Measurements from ENCODE around the gene TEAD1. TPM values are rescaled to one million over a fixed set of nuclear protein-coding genes. Genes with fewer than 3 reads are reported as not detected.

The TEAD1 gene
- total RNA-seq, 1 donor from 2014 or later, result 62.5 TPM

DNA sequence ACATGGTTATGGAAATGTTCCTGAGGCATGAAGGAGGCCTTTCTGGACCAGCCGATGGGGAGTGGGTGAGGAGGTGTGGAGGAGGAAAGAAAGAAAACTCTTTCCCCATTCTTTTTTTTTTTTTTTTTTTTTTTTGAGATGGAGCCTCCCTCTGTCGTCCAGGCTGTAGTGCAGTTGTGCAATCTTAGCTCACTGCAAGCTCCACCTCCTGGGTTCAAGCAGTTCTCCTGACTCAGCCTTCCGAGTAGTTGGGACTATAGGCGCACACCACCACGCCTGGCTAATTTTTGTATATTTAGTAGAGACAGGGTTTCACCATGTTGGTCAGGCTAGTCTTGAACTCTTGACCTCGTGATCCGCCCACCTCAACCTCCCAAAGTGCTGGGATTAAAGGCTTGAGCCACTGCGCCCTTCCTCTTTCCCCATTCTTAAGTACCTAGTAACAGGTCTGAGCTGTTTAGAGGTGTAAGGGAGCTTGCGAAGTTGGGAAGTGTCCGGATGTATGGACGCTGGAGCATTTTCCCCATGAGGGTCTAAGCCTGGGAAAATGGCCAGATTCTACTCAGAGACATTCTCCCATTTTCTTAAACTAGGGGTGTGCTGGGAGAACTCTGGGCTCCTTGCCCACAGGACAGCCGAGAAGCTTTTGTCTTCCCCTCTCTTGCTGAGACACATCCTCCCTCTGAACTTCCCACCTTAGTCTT is 135.8 kb downstream of the TEAD1 start:
- TF ChIP-seq, protein P1, sequence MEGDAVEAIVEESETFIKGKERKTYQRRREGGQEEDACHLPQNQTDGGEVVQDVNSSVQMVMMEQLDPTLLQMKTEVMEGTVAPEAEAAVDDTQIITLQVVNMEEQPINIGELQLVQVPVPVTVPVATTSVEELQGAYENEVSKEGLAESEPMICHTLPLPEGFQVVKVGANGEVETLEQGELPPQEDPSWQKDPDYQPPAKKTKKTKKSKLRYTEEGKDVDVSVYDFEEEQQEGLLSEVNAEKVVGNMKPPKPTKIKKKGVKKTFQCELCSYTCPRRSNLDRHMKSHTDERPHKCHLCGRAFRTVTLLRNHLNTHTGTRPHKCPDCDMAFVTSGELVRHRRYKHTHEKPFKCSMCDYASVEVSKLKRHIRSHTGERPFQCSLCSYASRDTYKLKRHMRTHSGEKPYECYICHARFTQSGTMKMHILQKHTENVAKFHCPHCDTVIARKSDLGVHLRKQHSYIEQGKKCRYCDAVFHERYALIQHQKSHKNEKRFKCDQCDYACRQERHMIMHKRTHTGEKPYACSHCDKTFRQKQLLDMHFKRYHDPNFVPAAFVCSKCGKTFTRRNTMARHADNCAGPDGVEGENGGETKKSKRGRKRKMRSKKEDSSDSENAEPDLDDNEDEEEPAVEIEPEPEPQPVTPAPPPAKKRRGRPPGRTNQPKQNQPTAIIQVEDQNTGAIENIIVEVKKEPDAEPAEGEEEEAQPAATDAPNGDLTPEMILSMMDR (IDR thresholded peaks at IDR 0.05; ENCODE audit: partially characterized antibody, unreplicated experiment), result no peak
- Mint-ChIP-seq H3K4me1 (ENCODE audit: low read depth, unreplicated experiment) (peaks cover 49% of the 10 kb centered on the region), H3K9me3 (ENCODE audit: unreplicated experiment) (peaks cover 13% of the 10 kb centered on the region), H3K27ac (ENCODE audit: unreplicated experiment) (no peak overlapping the region), H3K4me3 (ENCODE audit: unreplicated experiment) (no peak overlapping the region), H3K27me3 (ENCODE audit: unreplicated experiment) (peaks cover 8% of the 10 kb centered on the region), H3K36me3 (ENCODE audit: unreplicated experiment) (peaks cover 7% of the 10 kb centered on the region)
- DNase-seq, result no peak

DNA sequence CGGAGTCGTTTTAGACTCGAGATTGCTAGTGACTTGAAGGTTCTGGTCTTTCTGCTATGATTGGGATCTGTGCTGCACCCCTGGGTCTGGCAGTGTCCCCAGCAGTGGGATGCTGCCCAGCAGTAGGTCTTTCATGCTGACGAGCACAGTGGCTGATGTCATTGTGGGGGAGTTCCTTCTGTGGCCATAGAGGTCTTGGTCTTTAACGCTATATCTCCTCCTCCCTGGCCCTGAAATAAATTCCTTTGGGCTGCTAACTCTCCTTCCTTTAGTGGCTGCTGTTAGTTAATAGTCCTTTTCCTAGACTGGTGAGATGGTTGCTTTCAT is 136.3 kb downstream of the TEAD1 start:
- Mint-ChIP-seq H3K4me1 (ENCODE audit: low read depth, unreplicated experiment) (peaks cover 53% of the 10 kb centered on the region), H3K9me3 (ENCODE audit: unreplicated experiment) (peaks cover 13% of the 10 kb centered on the region), H3K36me3 (ENCODE audit: unreplicated experiment) (peaks cover 7% of the 10 kb centered on the region), H3K4me3 (ENCODE audit: unreplicated experiment) (no peak overlapping the region), H3K27ac (ENCODE audit: unreplicated experiment) (no peak overlapping the region), H3K27me3 (ENCODE audit: unreplicated experiment) (peaks cover 8% of the 10 kb centered on the region)
- no peak for DNase-seq
- TF ChIP-seq, protein P1 (IDR thresholded peaks at IDR 0.05; ENCODE audit: partially characterized antibody, unreplicated experiment), result no peak

GRCh38 chr11:12811861-12812260 is 137.6 kb downstream of the TEAD1 start:
- no peak overlapping the region for H3K27ac Mint-ChIP-seq (ENCODE audit: unreplicated experiment)
- no peak for DNase-seq
- TF ChIP-seq, protein P1 (IDR thresholded peaks at IDR 0.05; ENCODE audit: partially characterized antibody, unreplicated experiment), result no peak
- no peak overlapping the region for H3K4me3 Mint-ChIP-seq (ENCODE audit: unreplicated experiment)
- H3K36me3 Mint-ChIP-seq (ENCODE audit: unreplicated experiment), result peaks cover 7% of the 10 kb centered on the region
- H3K27me3 Mint-ChIP-seq (ENCODE audit: unreplicated experiment), result peaks cover 5% of the 10 kb centered on the region
- H3K4me1 Mint-ChIP-seq (ENCODE audit: low read depth, unreplicated experiment), result peaks cover 51% of the 10 kb centered on the region
- peaks cover 14% of the 10 kb centered on the region for H3K9me3 Mint-ChIP-seq (ENCODE audit: unreplicated experiment)

DNA sequence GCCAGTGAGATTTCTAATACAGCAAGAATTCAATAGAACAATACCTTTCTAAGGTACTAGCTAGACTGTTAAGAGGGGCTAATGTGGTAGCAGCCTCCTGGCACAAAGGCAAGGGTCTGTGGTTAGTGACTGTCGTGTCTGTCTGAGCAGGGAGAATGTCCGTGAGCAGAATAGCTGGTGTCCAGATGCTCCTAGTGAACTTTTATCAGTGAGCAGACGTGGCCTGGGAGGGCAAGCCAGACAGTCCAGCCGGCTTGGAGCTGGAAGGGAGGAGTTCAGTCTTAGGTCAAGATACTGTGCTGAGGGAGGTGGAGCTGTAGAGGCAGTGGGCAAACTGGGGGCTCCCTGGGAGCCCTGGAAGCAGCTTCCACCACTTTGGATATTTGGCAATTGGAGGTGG is 138.6 kb downstream of the TEAD1 start:
- H3K9me3 Mint-ChIP-seq (ENCODE audit: unreplicated experiment), result peaks cover 14% of the 10 kb centered on the region
- DNase-seq, result no peak
- TF ChIP-seq, protein P1 (IDR thresholded peaks at IDR 0.05; ENCODE audit: partially characterized antibody, unreplicated experiment), result no peak
- no peak overlapping the region for H3K4me3 Mint-ChIP-seq (ENCODE audit: unreplicated experiment)
- peaks cover 5% of the 10 kb centered on the region for H3K27me3 Mint-ChIP-seq (ENCODE audit: unreplicated experiment)
- H3K27ac Mint-ChIP-seq (ENCODE audit: unreplicated experiment), result peak overlapping the region; percentile 31
- peaks cover 53% of the 10 kb centered on the region for H3K4me1 Mint-ChIP-seq (ENCODE audit: low read depth, unreplicated experiment)
- peaks cover 7% of the 10 kb centered on the region for H3K36me3 Mint-ChIP-seq (ENCODE audit: unreplicated experiment)

DNA sequence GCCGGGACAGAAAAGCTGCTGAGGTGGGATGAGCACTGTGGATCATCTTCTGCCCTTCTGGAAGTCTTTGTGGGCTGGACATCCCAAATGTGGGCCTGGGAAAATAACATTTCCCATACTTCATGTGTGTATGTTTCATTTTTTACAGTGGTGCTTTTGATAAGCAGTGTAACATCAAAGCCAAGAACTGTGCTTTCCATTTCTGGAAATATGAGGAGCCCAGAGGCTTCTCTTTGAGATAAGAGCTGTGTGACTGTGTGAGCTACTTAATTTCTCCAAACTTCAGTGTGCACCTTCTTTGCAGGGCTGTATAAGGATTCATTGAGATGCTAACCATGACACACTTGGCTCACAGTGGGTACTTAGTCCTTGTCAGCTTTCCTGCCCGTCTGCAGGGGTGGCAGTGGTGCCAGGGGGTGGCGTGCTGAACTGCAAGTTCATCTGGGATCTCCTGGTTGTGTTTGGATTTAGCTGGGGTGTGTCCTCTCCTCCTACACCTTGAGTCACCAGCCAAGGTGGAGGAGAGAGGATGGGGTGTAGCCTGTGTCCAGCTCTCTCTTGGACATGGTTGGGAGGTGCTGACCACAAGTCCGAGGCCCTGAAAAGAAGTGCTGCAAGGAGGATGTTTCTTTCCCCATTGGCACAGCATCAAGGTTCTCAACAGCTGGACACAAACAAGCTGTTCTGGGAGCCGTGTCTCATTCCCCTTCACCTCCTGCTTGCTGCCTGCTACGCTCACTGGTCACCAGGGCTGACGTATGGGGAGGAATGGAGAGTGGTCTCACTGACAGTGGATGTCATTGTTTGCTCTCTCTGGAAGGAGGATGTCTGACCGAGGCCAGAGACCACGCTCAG is 139.4 kb downstream of the TEAD1 start:
- Mint-ChIP-seq H3K4me1 (ENCODE audit: low read depth, unreplicated experiment) (peaks cover 54% of the 10 kb centered on the region), H3K9me3 (ENCODE audit: unreplicated experiment) (peaks cover 14% of the 10 kb centered on the region), H3K27ac (ENCODE audit: unreplicated experiment) (peak overlapping the region; percentile 57), H3K36me3 (ENCODE audit: unreplicated experiment) (peaks cover 7% of the 10 kb centered on the region), H3K4me3 (ENCODE audit: unreplicated experiment) (no peak overlapping the region), H3K27me3 (ENCODE audit: unreplicated experiment) (peaks cover 5% of the 10 kb centered on the region)
- TF ChIP-seq, protein P1 (IDR thresholded peaks at IDR 0.05; ENCODE audit: partially characterized antibody, unreplicated experiment), result no peak
- no peak for DNase-seq
